H9 (cell line): Measurements from ENCODE around the gene CCDC174. TPM values are rescaled to one million over a fixed set of nuclear protein-coding genes. Genes with fewer than 3 reads are reported as not detected.
"Not testable (repeated sequence)": the region's sequence is repeated elsewhere in the genome, so short reads cannot be mapped to it uniquely, and the experiment has no call there.

ENCODE experiments used
- DNase-seq: peaks from one replicate; pipeline ENCODE4 v3.0.0-alpha.2; 2017
- H2AFZ ChIP-seq: one replicate; pipeline ENCODE4 v1.6.1; 2013; ENCODE audit warnings: mild to moderate bottlenecking, low read length, control low read depth, moderate library complexity
- H2AK5ac ChIP-seq: 2 replicates; pipeline ENCODE4 v1.6.1; 2013; ENCODE audit warnings: low read length, control low read depth, mixed read lengths; ENCODE audit not compliant: insufficient read length
- H2BK120ac ChIP-seq: one replicate; pipeline ENCODE4 v1.6.1; 2013; ENCODE audit warnings: low read depth, mild to moderate bottlenecking, low read length, control low read depth, inconsistent platforms; ENCODE audit not compliant: poor library complexity, severe bottlenecking
- H2BK12ac ChIP-seq: 2 replicates; pipeline ENCODE4 v1.6.1; 2013; ENCODE audit warnings: low read length, control low read depth, mixed read lengths, low read depth; ENCODE audit not compliant: insufficient read length
- H2BK15ac ChIP-seq: 2 replicates; pipeline ENCODE4 v1.6.1; 2013; ENCODE audit warnings: low read depth, low read length, control low read depth
- H2BK20ac ChIP-seq: one replicate; pipeline ENCODE4 v1.6.1; 2013; ENCODE audit warnings: low read depth, mild to moderate bottlenecking, low read length, control low read depth, inconsistent platforms; ENCODE audit not compliant: poor library complexity, severe bottlenecking
- H2BK5ac ChIP-seq: 2 replicates; pipeline ENCODE4 v1.6.1; 2013; ENCODE audit warnings: low read length, control low read depth, mixed read lengths; ENCODE audit not compliant: insufficient read length
- H3K14ac ChIP-seq: 2 replicates; pipeline ENCODE4 v1.6.1; 2013; ENCODE audit warnings: low read length, control low read depth; ENCODE audit not compliant: insufficient read depth
- H3K18ac ChIP-seq: 2 replicates; pipeline ENCODE4 v1.6.1; 2013; ENCODE audit warnings: low read depth, mild to moderate bottlenecking, mixed read lengths, low read length, control low read depth; ENCODE audit not compliant: insufficient read length
- H3K23ac ChIP-seq: 2 replicates; pipeline ENCODE4 v1.6.1; 2013; ENCODE audit warnings: low read length, control low read depth, mixed read lengths, low read depth; ENCODE audit not compliant: insufficient read length
- H3K23me2 ChIP-seq: 2 replicates; pipeline ENCODE4 v1.6.1; 2013; ENCODE audit warnings: low read depth, mild to moderate bottlenecking, mixed read lengths, low read length, control low read depth; ENCODE audit not compliant: insufficient read length, poor library complexity, severe bottlenecking
- H3K27ac ChIP-seq: 2 replicates; pipeline ENCODE4 v1.5.1; 2013; ENCODE audit warnings: low read length, control low read depth, mixed read lengths, low read depth; ENCODE audit not compliant: insufficient read length
- H3K27me3 ChIP-seq: 2 replicates; pipeline ENCODE4 v1.6.1; 2013; ENCODE audit warnings: low read length, control low read depth, inconsistent platforms; ENCODE audit not compliant: insufficient read depth
- H3K4ac ChIP-seq: 2 replicates; pipeline ENCODE4 v1.6.1; 2013; ENCODE audit warnings: low read depth, mild to moderate bottlenecking, control low read depth, inconsistent platforms, low read length, moderate library complexity
- H3K4me1 ChIP-seq: 2 replicates; pipeline ENCODE4 v1.6.1; 2013; ENCODE audit warnings: low read length, control low read depth, inconsistent platforms; ENCODE audit not compliant: insufficient read depth
- H3K4me2 ChIP-seq: 2 replicates; pipeline ENCODE4 v1.6.1; 2013; ENCODE audit warnings: low read length, control low read depth, mixed read lengths; ENCODE audit not compliant: insufficient read length, insufficient read depth
- H3K56ac ChIP-seq: 2 replicates; pipeline ENCODE4 v1.6.1; 2013; ENCODE audit warnings: low read depth, mild to moderate bottlenecking, mixed read lengths, low read length, control low read depth; ENCODE audit not compliant: insufficient read length
- H3K79me1 ChIP-seq: 2 replicates; pipeline ENCODE4 v1.6.1; 2013; ENCODE audit warnings: low read depth, mild to moderate bottlenecking, moderate library complexity, low read length, control low read depth, inconsistent platforms; ENCODE audit not compliant: insufficient read depth, poor library complexity, severe bottlenecking
- H3K79me2 ChIP-seq: 2 replicates; pipeline ENCODE4 v1.6.1; 2013; ENCODE audit warnings: low read length, control low read depth, inconsistent platforms; ENCODE audit not compliant: insufficient read depth
- H3K9ac ChIP-seq: 2 replicates; pipeline ENCODE4 v1.6.1; 2013; ENCODE audit warnings: low read length, control low read depth, mixed read lengths; ENCODE audit not compliant: insufficient read length; ENCODE audit errors: extremely low read depth
- H3K9me3 ChIP-seq: one replicate; pipeline ENCODE4 v1.6.1; 2013; ENCODE audit warnings: low read depth, low read length, inconsistent platforms; ENCODE audit not compliant: control insufficient read depth
- H3T11ph ChIP-seq: one replicate; pipeline ENCODE4 v1.6.1; 2013; ENCODE audit warnings: mild to moderate bottlenecking, low read length, control low read depth, inconsistent platforms
- H4K20me1 ChIP-seq: one replicate; pipeline ENCODE4 v1.6.1; 2013; ENCODE audit not compliant: control insufficient read depth, insufficient read length, insufficient read depth
- H4K5ac ChIP-seq: 2 replicates; pipeline ENCODE4 v1.6.1; 2013; ENCODE audit warnings: low read depth, mild to moderate bottlenecking, mixed read lengths, low read length, control low read depth; ENCODE audit not compliant: insufficient read length
- H4K8ac ChIP-seq: replicated peaks from 2 replicates; pipeline ENCODE4 v1.6.1; 2013; ENCODE audit warnings: low read length, control low read depth, mixed read lengths, low read depth; ENCODE audit not compliant: insufficient read length
- H4K91ac ChIP-seq: 2 replicates; pipeline ENCODE4 v1.6.1; 2013; ENCODE audit warnings: low read depth, mild to moderate bottlenecking, moderate library complexity, mixed read lengths, low read length, control low read depth; ENCODE audit not compliant: insufficient read length
- H3K27ac Mint-ChIP-seq, 3 experiments: 2 replicates in 2 of 3; 3 replicates in 1 of 3; pipeline ENCODE4 v1.8.0; 2020 to 2021; ENCODE audit warnings: mixed read lengths in 3 of 3, mild to moderate bottlenecking in 1 of 3, moderate library complexity in 1 of 3
- H3K27me3 Mint-ChIP-seq: 2 replicates; pipeline ENCODE4 v1.8.0; 2021; ENCODE audit warnings: low read depth, mild to moderate bottlenecking, moderate library complexity, mixed read lengths
- H3K36me3 Mint-ChIP-seq, 3 experiments: 2 replicates in 2 of 3; 3 replicates in 1 of 3; pipeline ENCODE4 v1.8.0; 2020 to 2021; ENCODE audit warnings: low read depth in 3 of 3, mixed read lengths in 3 of 3; ENCODE audit not compliant: insufficient read depth in 1 of 3
- H3K4me1 Mint-ChIP-seq, 2 experiments: 2 replicates each; pipeline ENCODE4 v1.8.0; 2020; ENCODE audit warnings: mixed read lengths in 2 of 2
- H3K4me3 Mint-ChIP-seq, 2 experiments: 2 replicates in 1 of 2; 3 replicates in 1 of 2; pipeline ENCODE4 v1.8.0; 2020 to 2021; ENCODE audit warnings: mild to moderate bottlenecking in 2 of 2, mixed read lengths in 2 of 2, moderate library complexity in 1 of 2
- H3K9me3 Mint-ChIP-seq, 2 experiments: 2 replicates in 1 of 2; 3 replicates in 1 of 2; pipeline ENCODE4 v1.8.0; 2020; ENCODE audit warnings: mild to moderate bottlenecking in 2 of 2, mixed read lengths in 2 of 2, moderate library complexity in 1 of 2
- WGBS: extraction: QIAGEN DNeasy Blood & Tissue Kit; methylation state at CpG from one replicate; pipeline ENCODE4 v1.1.7; 2013; ENCODE audit warnings: missing lambda C conversion rate, low lambda C conversion rate, mixed read lengths; ENCODE audit not compliant: insufficient read length; ENCODE audit errors: extremely low coverage; 5-methylcytosine and 5-hydroxymethylcytosine counted together
- total RNA-seq: library from RNA; stranded (reverse); gene quantifications from 2 replicates; pipeline ENCODE4 v1.2.1, GENCODE V29; 2021
- TF ChIP-seq, protein P1 (sequence below): fragments of 200-600 bp; sonication (generic); conservative IDR thresholded peaks from 3 replicates; pipeline ENCODE4 v1.8.0; 2021; ENCODE audit warnings: antibody characterized with exemption, mild to moderate bottlenecking

The CCDC174 gene
- total RNA-seq, 1 experiment from 2014 or later: 15.2 TPM

DNA sequence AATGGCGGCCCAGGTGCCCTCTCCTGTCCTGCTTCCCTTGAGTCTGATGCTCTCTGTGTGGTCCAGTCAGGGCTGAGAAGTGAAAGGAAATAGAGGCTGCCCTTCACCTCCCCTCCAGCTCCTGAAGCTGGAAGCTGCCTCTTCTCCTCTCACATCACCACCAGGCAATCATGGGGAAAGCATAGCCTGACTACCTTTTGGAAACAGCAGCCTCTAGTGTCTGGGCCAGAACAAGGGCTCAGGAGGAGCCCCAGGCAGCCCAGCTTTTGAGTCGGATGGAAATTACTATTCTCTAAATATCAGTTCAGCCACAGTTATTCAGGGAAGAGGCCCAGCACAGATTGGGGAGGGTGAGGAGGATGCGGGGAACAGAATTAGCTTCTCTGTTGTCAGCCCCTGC is 43.3 kb upstream of the CCDC174 start:
- H3K27me3 ChIP-seq: peaks cover 2% of the 10 kb centered on the region; the same call in 1 of the 2 replicates
- no peak overlapping the region for H2BK20ac ChIP-seq
- Mint-ChIP-seq H3K27me3 (peaks cover 47% of the 10 kb centered on the region), H3K36me3 (peaks cover 0 to under 1% (median 0%) of the 10 kb centered on the region in 3 experiments; a peak in 2 of 7 replicates), H3K4me1 (peaks cover 0 to 11% of the 10 kb centered on the region in 2 experiments; a peak in 3 of 4 replicates), H3K9me3 (peaks cover 1 to 6% of the 10 kb centered on the region in 2 experiments; a peak in 3 of 5 replicates), H3K4me3 (no peak overlapping the region), H3K27ac (no peak overlapping the region)
- H4K91ac ChIP-seq: no peak overlapping the region
- no peaks in the 10 kb centered on the region for H4K20me1 ChIP-seq
- H3K4me2 ChIP-seq: no peak overlapping the region
- no peak overlapping the region for H3T11ph ChIP-seq
- no peak overlapping the region for H2BK120ac ChIP-seq
- H3K4me1 ChIP-seq: no peaks in the 10 kb centered on the region
- no peak overlapping the region for H3K23ac ChIP-seq
- no peak overlapping the region for H2AFZ ChIP-seq
- H2BK12ac ChIP-seq: no peak overlapping the region
- H2BK5ac ChIP-seq: no peak overlapping the region
- no peak overlapping the region for H3K27ac ChIP-seq
- no peak overlapping the region for H3K4ac ChIP-seq
- H3K9ac ChIP-seq: no peak overlapping the region
- H3K14ac ChIP-seq: no peak overlapping the region
- no CpG with 5 or more reads among the region's 3 CpGs for WGBS
- H2AK5ac ChIP-seq: no peak overlapping the region
- no peak overlapping the region for H2BK15ac ChIP-seq
- no peak overlapping the region for H3K56ac ChIP-seq
- H3K79me1 ChIP-seq: no peaks in the 10 kb centered on the region
- no peak for DNase-seq
- H3K18ac ChIP-seq: no peak overlapping the region
- no peaks in the 10 kb centered on the region for H3K79me2 ChIP-seq
- no peaks in the 10 kb centered on the region for H3K9me3 ChIP-seq
- H4K5ac ChIP-seq: no peak overlapping the region
- H4K8ac ChIP-seq: no peak overlapping the region
- H3K23me2 ChIP-seq: no peaks in the 10 kb centered on the region
- TF ChIP-seq, protein P1, sequence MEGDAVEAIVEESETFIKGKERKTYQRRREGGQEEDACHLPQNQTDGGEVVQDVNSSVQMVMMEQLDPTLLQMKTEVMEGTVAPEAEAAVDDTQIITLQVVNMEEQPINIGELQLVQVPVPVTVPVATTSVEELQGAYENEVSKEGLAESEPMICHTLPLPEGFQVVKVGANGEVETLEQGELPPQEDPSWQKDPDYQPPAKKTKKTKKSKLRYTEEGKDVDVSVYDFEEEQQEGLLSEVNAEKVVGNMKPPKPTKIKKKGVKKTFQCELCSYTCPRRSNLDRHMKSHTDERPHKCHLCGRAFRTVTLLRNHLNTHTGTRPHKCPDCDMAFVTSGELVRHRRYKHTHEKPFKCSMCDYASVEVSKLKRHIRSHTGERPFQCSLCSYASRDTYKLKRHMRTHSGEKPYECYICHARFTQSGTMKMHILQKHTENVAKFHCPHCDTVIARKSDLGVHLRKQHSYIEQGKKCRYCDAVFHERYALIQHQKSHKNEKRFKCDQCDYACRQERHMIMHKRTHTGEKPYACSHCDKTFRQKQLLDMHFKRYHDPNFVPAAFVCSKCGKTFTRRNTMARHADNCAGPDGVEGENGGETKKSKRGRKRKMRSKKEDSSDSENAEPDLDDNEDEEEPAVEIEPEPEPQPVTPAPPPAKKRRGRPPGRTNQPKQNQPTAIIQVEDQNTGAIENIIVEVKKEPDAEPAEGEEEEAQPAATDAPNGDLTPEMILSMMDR: peak; percentile 46

DNA sequence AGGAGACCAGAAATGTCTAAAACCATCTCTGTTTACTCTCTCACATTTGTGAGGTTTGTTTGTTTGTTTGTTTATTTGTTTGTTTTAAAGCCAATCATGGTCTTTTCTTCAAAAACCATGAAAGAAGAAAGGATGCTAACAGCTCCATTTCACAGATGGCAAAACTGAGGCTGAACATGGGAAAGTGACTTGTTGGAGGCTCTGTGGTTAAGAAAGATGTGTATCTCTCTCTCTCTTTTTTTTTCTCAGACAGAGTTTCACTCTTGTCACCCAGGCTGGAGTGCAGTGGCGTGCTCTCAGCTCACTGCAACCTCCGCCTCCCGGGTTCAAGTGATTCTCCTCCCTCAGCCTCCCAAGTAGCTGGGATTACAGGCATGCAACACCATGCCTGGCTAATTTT is 42.5 kb upstream of the CCDC174 start:
- H3K56ac ChIP-seq, H3K4me3 Mint-ChIP-seq, H3K23ac ChIP-seq, H3K9ac ChIP-seq, H3K4me1 ChIP-seq, H3T11ph ChIP-seq, H3K4me2 ChIP-seq, H4K5ac ChIP-seq, H3K27ac ChIP-seq, H3K14ac ChIP-seq, H3K79me1 ChIP-seq, H2AK5ac ChIP-seq, H3K27me3 ChIP-seq, H2AFZ ChIP-seq, DNase-seq, H4K20me1 ChIP-seq, H2BK120ac ChIP-seq, H3K18ac ChIP-seq, H3K36me3 Mint-ChIP-seq, H3K4ac ChIP-seq, H3K79me2 ChIP-seq, H3K27ac Mint-ChIP-seq, H3K9me3 Mint-ChIP-seq, H2BK15ac ChIP-seq, H2BK5ac ChIP-seq, H2BK20ac ChIP-seq, H4K8ac ChIP-seq, H2BK12ac ChIP-seq, H3K9me3 ChIP-seq, H3K23me2 ChIP-seq, H4K91ac ChIP-seq: not testable (repeated sequence)
- Mint-ChIP-seq H3K27me3 (peaks cover 42% of the 10 kb centered on the region), H3K4me1 (peaks cover 0 to 11% of the 10 kb centered on the region in 2 experiments; a peak in 3 of 4 replicates)
- WGBS: no CpG with 5 or more reads among the region's 3 CpGs
